ENCODE data around the gene SH3BP1.
A peak's percentile ranks its signal among the peaks of the same experiment; 100 is the strongest.
"Not testable (repeated sequence)": the region's sequence is repeated elsewhere in the genome, so short reads cannot be mapped to it uniquely, and the experiment has no call there.

The SH3BP1 gene, protein sequence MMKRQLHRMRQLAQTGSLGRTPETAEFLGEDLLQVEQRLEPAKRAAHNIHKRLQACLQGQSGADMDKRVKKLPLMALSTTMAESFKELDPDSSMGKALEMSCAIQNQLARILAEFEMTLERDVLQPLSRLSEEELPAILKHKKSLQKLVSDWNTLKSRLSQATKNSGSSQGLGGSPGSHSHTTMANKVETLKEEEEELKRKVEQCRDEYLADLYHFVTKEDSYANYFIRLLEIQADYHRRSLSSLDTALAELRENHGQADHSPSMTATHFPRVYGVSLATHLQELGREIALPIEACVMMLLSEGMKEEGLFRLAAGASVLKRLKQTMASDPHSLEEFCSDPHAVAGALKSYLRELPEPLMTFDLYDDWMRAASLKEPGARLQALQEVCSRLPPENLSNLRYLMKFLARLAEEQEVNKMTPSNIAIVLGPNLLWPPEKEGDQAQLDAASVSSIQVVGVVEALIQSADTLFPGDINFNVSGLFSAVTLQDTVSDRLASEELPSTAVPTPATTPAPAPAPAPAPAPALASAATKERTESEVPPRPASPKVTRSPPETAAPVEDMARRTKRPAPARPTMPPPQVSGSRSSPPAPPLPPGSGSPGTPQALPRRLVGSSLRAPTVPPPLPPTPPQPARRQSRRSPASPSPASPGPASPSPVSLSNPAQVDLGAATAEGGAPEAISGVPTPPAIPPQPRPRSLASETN

DNA sequence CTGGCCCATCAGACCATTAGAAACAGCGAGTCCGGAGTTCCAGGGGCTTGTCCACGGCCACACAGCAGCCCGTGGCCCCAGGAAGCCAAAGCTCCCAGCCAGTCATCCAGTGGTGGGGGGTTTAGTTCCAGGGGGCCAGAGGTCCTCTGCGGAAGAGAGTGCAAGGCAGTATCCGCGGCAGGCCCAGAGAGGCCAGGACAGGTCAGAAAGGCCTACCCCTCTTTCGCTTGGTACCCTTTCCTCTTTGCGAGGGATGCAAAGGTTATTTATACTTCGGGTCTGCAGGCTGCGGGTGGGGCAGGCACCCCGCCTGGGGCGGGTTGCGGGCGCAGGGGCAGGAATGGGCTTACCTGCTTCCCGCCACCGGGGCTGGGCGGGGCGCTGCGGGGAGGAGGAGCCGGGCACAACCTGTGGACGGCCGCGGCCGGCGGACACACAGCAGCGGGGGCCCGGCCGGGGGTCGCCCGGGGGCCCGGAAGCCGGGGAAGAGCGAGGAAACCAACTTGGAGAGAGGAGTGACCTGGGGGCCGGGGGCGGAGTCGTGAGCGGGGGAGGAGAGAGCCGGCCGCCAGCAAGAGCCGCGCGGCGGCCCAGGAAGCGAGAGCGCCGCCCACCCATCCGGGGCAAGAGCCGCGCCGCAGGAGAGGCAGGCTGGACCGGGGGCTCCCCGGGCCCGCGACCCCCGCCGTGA lies at the start of gene SH3BP1:
Gene SH3BP1, plus strand, starts transcription at position 600 of the 691 bp plus-strand sequence. CDS start 119 bp downstream, outside the sequence.
- TF ChIP-seq, protein P1, sequence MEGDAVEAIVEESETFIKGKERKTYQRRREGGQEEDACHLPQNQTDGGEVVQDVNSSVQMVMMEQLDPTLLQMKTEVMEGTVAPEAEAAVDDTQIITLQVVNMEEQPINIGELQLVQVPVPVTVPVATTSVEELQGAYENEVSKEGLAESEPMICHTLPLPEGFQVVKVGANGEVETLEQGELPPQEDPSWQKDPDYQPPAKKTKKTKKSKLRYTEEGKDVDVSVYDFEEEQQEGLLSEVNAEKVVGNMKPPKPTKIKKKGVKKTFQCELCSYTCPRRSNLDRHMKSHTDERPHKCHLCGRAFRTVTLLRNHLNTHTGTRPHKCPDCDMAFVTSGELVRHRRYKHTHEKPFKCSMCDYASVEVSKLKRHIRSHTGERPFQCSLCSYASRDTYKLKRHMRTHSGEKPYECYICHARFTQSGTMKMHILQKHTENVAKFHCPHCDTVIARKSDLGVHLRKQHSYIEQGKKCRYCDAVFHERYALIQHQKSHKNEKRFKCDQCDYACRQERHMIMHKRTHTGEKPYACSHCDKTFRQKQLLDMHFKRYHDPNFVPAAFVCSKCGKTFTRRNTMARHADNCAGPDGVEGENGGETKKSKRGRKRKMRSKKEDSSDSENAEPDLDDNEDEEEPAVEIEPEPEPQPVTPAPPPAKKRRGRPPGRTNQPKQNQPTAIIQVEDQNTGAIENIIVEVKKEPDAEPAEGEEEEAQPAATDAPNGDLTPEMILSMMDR (IDR thresholded peaks at IDR 0.05; ENCODE audit: insufficient read depth, low read length, poor library complexity, severe bottlenecking): no peak
- peak; percentile 70 for DNase-seq (ENCODE audit: extremely low read depth, insufficient read length)
- Histone ChIP-seq H3K36me3 (ENCODE audit: control insufficient read depth, insufficient read depth, low read length) (peaks cover 12% of the 10 kb centered on the region), H3K27me3 (replicated peaks; ENCODE audit: control insufficient read depth, insufficient read depth, low read length) (no peaks in the 10 kb centered on the region), H3K4me3 (replicated peaks; ENCODE audit: low read depth, low read length) (peak within 1 kb of the TSS; percentile 83)

DNA sequence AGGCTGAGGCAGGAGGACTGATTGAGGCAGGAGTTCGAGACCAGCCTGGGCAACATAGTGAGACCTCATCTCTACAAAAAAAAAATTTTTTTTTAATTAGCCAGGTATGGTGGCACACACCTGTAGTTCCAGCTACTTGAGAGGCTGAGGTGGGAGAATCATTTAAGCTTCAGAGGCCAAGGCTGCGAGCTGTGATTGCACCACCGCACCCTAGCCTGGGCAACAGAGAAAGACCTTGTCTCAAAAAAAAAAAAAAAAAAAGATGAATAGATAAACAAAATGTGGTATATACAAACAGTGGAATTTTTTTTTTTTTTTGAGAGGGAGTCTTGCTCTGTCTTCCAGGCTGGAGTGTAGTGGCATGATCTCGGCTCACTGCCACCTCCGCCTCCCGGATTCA lies 48.4 kb upstream of the SH3BP1 start:
- H3K4me3 ChIP-seq (replicated peaks; ENCODE audit: low read depth, low read length); H3K36me3 ChIP-seq (ENCODE audit: control insufficient read depth, insufficient read depth, low read length); H3K27me3 ChIP-seq (replicated peaks; ENCODE audit: control insufficient read depth, insufficient read depth, low read length); DNase-seq (ENCODE audit: extremely low read depth, insufficient read length): not testable (repeated sequence)

DNA sequence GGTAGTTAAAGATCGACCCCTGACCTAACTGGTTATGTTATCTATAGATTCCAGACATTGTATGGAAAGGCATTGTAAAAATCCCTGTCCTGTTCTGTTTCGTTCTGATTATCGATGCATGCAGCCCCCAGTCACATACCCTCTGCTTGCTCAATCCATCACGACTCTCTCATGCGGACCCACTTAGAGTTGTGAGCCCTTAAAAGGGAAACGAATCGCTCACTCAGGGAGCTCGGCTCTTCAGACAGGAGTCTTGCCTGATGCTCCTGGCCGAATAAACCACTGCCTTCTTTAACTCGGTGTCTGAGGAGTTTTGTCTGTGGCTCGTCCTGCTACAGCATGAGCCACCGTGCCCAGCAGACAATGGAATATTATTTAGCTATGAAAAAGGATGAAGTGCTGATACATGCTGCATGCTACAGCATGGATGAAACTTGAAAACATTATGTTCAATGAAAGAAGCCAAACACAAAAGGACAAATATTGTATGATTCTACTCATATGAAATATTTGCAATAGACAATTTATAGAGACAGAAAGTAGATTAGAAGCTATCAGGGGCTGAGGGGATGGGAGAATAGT lies 47.6 kb upstream of the SH3BP1 start:
- H3K36me3 ChIP-seq (ENCODE audit: control insufficient read depth, insufficient read depth, low read length): no peaks in the 10 kb centered on the region
- H3K27me3 ChIP-seq (replicated peaks; ENCODE audit: control insufficient read depth, insufficient read depth, low read length): no peaks in the 10 kb centered on the region
- H3K4me3 ChIP-seq (replicated peaks; ENCODE audit: low read depth, low read length): peak overlapping the region; percentile 38
- TF ChIP-seq, protein P1 (IDR thresholded peaks at IDR 0.05; ENCODE audit: insufficient read depth, low read length, poor library complexity, severe bottlenecking): no peak
- DNase-seq (ENCODE audit: extremely low read depth, insufficient read length): no peak

DNA sequence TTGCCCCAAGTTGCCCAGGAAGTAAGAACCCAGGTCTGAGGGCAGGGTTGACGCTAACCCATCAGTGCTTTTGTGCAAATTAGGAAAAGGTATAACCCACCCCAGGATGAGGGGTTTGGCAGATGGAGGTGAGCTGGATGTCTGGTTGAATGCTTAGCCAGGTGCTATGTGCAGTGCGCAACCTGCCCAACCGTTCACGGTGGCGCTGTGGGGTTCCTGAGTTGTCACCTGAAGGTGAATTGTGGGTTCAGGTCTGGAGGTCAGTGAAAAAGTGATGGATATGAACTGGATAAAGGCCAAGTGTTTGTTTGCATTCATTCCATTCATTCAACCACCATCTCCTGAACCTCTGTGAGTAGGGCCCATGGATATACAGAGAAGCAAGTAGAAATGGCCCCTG lies 45.2 kb upstream of the SH3BP1 start:
- Histone ChIP-seq H3K4me3 (replicated peaks; ENCODE audit: low read depth, low read length) (no peak overlapping the region), H3K27me3 (replicated peaks; ENCODE audit: control insufficient read depth, insufficient read depth, low read length) (no peaks in the 10 kb centered on the region), H3K36me3 (ENCODE audit: control insufficient read depth, insufficient read depth, low read length) (no peaks in the 10 kb centered on the region)
- TF ChIP-seq, protein P1 (IDR thresholded peaks at IDR 0.05; ENCODE audit: insufficient read depth, low read length, poor library complexity, severe bottlenecking): no peak
- no peak for DNase-seq (ENCODE audit: extremely low read depth, insufficient read length)

DNA sequence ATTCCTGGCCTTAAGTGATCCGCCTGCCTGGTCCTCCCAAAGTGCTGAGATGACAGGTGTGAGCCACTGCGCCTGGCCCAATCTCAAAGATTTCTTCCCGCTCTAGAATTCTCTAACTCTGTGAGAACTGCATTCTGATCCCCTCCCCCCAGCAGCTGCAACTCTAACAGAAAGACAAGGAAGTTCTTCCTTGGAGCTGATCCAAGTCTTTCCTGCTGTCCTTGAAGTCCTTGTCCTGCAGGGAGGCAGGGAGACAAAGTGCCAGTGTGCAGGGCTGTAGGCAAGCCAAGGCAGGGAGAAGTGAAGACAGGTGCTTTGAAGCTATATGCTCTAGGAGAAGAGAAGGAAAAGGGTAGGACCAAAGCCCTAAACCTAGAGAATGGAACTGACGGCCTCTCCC lies 40.3 kb upstream of the SH3BP1 start:
- DNase-seq (ENCODE audit: extremely low read depth, insufficient read length): no peak
- H3K27me3 ChIP-seq (replicated peaks; ENCODE audit: control insufficient read depth, insufficient read depth, low read length): no peaks in the 10 kb centered on the region
- TF ChIP-seq, protein P1 (IDR thresholded peaks at IDR 0.05; ENCODE audit: insufficient read depth, low read length, poor library complexity, severe bottlenecking): no peak
- H3K36me3 ChIP-seq (ENCODE audit: control insufficient read depth, insufficient read depth, low read length): no peaks in the 10 kb centered on the region
- H3K4me3 ChIP-seq (replicated peaks; ENCODE audit: low read depth, low read length): no peak overlapping the region
